Progenitor cell of endocrine pancreas (in vitro differentiated cells): ENCODE data around the gene GPC3. TPM values are rescaled to one million over a fixed set of nuclear protein-coding genes. Genes with fewer than 3 reads are reported as not detected.

Source experiments
- DNase-seq: peaks from one replicate; pipeline ENCODE4 v3.0.0; 2021; ENCODE audit warnings: low spot score; ENCODE audit not compliant: unreplicated experiment
- H3K27ac Mint-ChIP-seq: 2 replicates; pipeline ENCODE4 v1.8.0; 2021; ENCODE audit warnings: mild to moderate bottlenecking, moderate library complexity, mixed read lengths
- H3K27me3 Mint-ChIP-seq: 2 replicates; pipeline ENCODE4 v1.8.0; 2021; ENCODE audit warnings: mixed read lengths
- H3K36me3 Mint-ChIP-seq: 2 replicates; pipeline ENCODE4 v1.8.0; 2022; ENCODE audit warnings: mixed read lengths; ENCODE audit not compliant: insufficient read depth
- H3K4me1 Mint-ChIP-seq: 2 replicates; pipeline ENCODE4 v1.8.0; 2021; ENCODE audit warnings: low read depth, mixed read lengths
- H3K4me3 Mint-ChIP-seq: 2 replicates; pipeline ENCODE4 v1.8.0; 2021; ENCODE audit warnings: low read depth, mild to moderate bottlenecking, moderate library complexity, mixed read lengths
- H3K9me3 Mint-ChIP-seq: 2 replicates; pipeline ENCODE4 v1.8.0; 2021; ENCODE audit warnings: low read depth, mixed read lengths
- total RNA-seq: library from RNA; stranded (reverse); gene quantifications from 2 replicates; pipeline ENCODE4 v1.2.1, GENCODE V29; 2021
- TF ChIP-seq, protein P1 (sequence below): fragments of 200-600 bp; sonication (generic); IDR thresholded peaks from one replicate; pipeline ENCODE4 v1.5.0; 2021; ENCODE audit warnings: antibody characterized with exemption, mild to moderate bottlenecking; ENCODE audit not compliant: unreplicated experiment

Gene GPC3
- total RNA-seq, 1 donor from 2014 or later: 197 TPM

DNA sequence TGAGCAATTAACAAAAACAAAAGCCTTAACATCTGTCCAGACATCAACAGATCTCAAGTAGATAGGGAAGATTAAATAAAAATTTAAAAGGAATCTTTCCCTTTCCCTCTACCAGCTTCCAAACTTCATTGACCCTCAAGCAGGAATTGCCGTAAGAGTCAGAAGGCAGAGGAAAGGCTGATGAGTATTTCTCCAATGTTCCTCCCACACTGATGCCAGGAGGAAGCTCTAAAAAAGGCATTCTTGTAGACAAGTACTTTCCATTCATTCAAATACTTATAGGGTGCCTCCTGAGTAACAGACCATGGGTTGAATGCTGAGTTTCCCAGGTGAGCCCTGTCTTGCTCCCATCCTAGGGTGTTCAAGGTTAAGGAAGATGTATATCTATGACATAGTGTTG, 418.5 kb downstream of the GPC3 start:
- Mint-ChIP-seq H3K4me1 (no peaks in the 10 kb centered on the region), H3K27ac (no peak overlapping the region), H3K4me3 (no peak overlapping the region), H3K36me3 (no peaks in the 10 kb centered on the region), H3K27me3 (no peaks in the 10 kb centered on the region), H3K9me3 (no peaks in the 10 kb centered on the region)
- TF ChIP-seq, protein P1, sequence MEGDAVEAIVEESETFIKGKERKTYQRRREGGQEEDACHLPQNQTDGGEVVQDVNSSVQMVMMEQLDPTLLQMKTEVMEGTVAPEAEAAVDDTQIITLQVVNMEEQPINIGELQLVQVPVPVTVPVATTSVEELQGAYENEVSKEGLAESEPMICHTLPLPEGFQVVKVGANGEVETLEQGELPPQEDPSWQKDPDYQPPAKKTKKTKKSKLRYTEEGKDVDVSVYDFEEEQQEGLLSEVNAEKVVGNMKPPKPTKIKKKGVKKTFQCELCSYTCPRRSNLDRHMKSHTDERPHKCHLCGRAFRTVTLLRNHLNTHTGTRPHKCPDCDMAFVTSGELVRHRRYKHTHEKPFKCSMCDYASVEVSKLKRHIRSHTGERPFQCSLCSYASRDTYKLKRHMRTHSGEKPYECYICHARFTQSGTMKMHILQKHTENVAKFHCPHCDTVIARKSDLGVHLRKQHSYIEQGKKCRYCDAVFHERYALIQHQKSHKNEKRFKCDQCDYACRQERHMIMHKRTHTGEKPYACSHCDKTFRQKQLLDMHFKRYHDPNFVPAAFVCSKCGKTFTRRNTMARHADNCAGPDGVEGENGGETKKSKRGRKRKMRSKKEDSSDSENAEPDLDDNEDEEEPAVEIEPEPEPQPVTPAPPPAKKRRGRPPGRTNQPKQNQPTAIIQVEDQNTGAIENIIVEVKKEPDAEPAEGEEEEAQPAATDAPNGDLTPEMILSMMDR: no peak
- DNase-seq: no peak

DNA sequence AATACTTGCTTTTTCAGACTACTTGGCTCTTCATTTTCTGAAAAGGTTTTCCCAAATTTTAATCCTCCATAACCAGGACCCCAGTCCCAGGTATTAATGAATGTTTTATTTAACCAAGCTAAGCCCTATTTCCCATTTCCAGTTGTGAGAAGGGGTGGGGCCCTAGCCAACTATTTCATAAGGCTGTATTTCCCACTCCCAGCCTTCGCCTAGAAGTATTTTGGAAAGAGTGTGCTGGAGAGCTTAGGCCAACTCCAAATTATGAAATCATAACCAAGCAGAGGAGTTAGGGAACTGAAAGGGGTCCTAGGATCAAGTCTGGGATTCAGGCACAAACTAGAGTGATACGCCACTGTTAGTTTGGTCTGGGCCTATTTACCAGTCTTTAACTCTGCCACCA, 421.7 kb downstream of the GPC3 start:
- Mint-ChIP-seq H3K4me3 (no peak overlapping the region), H3K27ac (no peak overlapping the region), H3K36me3 (no peaks in the 10 kb centered on the region), H3K27me3 (no peaks in the 10 kb centered on the region), H3K9me3 (no peaks in the 10 kb centered on the region), H3K4me1 (no peaks in the 10 kb centered on the region)
- TF ChIP-seq, protein P1: no peak
- DNase-seq: no peak

DNA sequence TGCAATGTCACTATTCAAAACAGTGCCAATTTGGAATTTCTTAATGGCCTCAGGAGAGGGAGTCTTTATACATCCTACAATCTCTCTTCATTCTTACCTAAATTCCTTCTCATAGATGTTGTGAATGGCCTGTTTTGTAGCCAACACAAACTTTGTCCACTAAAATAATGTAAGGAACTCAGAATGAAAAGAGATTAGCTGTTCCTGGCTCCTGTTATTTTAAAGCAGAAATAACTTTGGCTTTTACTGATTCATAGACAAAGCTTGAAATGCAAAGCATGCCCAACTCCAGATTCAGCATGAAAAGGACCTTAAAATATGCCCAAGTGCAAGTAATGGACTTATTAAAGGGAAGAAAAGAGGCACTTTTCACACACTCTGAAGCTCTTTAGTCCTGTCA, 424.1 kb downstream of the GPC3 start:
- Mint-ChIP-seq H3K9me3 (peaks cover 2% of the 10 kb centered on the region), H3K4me1 (peaks cover 3% of the 10 kb centered on the region), H3K4me3 (no peak overlapping the region), H3K36me3 (no peaks in the 10 kb centered on the region), H3K27ac (no peak overlapping the region), H3K27me3 (no peaks in the 10 kb centered on the region)
- DNase-seq: no peak
- TF ChIP-seq, protein P1: no peak

DNA sequence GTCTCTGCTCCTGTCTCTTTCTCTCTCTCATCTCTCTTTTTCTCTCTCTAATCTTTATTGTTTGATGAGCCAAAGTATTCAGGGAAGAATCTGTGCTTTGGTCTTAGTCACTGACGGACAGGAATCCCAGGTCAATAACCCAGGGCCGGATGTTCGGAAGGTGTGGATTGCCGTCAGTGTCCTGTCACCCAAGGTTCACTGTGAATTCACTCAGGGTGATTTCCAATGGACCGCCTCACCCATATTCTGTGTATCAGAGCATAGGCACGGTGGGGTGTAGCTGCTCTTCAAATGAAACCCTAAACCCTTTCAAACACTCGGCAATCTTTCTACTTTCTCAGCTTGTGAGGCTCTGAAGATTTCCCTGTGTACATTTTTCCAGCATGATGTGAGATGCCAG, 425.5 kb downstream of the GPC3 start:
- no peaks in the 10 kb centered on the region for H3K27me3 Mint-ChIP-seq
- H3K4me3 Mint-ChIP-seq: no peak overlapping the region
- H3K9me3 Mint-ChIP-seq: peaks cover 11% of the 10 kb centered on the region
- TF ChIP-seq, protein P1: no peak
- peaks cover 3% of the 10 kb centered on the region for H3K4me1 Mint-ChIP-seq
- H3K36me3 Mint-ChIP-seq: peaks cover 6% of the 10 kb centered on the region
- no peak overlapping the region for H3K27ac Mint-ChIP-seq
- DNase-seq: no peak

DNA sequence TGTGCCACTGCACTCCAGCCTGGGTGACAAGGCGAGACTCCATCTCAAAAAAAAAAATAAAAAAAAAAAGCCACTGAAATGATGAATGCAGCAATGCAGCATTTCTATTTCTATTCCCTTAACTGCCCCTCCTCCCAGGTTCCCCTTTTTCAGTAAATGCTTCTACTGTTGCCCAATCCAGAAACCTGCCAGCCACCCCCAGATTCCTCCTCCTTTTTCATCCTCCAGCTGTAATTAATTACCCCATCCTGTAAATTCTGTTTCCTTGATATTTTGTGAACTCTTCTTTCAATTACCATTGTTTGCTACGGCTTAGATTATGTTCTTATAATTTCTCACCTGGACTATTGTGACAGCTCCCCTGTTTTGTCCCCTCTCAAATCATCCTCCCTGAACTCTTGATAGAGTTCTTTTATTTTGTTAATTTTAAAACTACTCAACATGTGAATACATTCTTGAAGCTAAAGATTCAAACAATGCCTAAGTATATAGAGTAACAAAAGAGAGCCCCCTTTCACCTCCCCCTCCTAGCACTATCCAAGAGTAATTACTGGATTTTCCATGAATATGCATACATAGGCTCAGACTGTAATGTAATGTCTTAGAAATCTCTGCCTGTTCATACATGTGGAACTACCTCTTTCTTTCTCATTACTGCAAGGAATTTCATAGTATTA, 429.5 kb downstream of the GPC3 start:
- Mint-ChIP-seq H3K27ac (no peak overlapping the region), H3K27me3 (no peaks in the 10 kb centered on the region), H3K36me3 (peaks cover 8% of the 10 kb centered on the region), H3K4me3 (no peak overlapping the region), H3K4me1 (peaks cover 3% of the 10 kb centered on the region), H3K9me3 (peaks cover 15% of the 10 kb centered on the region)
- no peak for DNase-seq
- TF ChIP-seq, protein P1: no peak
